ENCODE measurements around the gene XG.

Gene XG

GRCh38 chrX:2823795-2824386 lies 72.1 kb downstream of the XG start:
- no peak for DNase-seq

GRCh38 chrX:2824886-2825285 lies 73.0 kb downstream of the XG start:
- no peak for DNase-seq

- no peak for DNase-seq
Measured at GRCh38 chrX:2828344-2828958, 76.6 kb downstream of the XG start, which contains the start of gene GYG2. GYG2 (plus strand) TSS chrX:2828930; CDS start chrX:2830189, 1,259 bp downstream.

- no peak for DNase-seq
Measured at GRCh38 chrX:2828959-2829411, 77.1 kb downstream of the XG start.

- no peak for DNase-seq
Measured at GRCh38 chrX:2829469-2830246, 77.8 kb downstream of the XG start.

DNA sequence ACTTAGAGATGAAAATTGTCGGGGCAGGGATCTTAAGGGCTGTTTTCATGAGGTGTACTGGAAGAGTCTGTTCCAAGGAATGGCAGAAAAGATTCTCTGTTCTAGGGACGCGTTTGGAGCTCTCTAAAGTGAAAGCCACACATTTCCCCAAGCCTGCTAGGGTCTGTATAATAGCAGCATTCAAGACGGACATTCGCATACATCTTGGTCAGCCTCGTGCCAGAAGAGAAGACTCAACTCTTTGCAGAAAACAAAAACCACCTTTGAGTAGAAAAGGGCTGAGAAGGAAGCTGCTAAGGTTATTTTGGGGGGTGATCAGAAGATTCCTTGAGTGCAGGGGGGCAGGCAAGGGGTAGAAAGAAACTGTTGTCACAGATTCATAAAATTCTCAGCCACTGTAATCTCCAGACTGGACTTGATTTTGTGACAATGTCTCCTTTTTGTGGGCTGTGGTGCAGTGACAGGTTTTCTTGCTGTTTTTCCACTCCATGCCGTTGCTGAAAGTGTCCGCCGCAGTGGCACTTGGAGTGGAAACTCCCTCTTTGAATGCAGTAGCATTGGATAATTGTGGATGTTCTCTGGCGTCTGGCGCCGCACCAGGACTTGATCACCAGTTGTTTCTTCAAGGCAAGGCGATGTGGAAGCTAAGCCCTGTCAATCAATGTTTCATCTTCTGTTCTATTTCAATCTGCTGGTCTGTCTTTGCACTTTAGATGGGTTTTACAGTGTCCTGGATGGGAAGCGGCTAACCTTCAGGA lies 79.8 kb downstream of the XG start:
- DNase-seq = no peak

GRCh38 chrX:2837961-2838360 lies 86.1 kb downstream of the XG start:
- DNase-seq = no peak

DNA sequence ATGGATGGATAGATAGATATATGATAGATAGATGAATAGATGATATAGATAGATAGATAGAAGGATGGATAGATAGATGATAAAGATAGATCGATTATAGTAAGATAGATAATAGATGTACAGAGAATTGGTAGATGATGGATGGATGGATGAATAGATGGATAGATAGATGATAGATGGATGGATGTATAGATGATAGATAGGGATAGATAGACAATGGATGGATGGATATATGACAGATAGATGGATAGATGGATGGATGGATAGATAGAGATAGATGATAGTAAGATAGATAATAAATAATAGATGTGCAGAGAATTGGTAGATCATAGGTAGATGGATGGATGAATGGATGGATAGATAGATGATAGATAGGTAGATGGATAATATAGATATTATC lies 89.1 kb downstream of the XG start:
- DNase-seq = no peak

DNA sequence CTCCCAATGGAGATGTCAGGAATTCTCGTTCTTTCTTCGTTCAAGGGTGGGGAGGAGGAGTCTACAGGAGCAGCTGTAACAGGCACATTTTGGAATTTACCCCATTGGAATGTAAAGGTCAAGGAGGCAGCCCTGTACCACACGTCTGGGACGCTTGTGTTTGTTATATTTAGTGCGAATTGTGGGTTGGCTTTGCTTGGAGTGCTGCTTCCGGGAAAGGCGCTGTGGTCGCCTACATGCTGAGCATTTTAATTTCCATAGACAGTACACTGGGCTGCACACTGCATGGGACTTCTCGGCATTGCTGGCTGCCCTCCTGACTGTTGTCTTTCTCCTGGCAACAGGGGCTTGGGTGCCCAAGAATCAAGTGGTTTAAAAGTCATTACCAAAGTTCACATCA lies 89.7 kb downstream of the XG start:
- no peak for DNase-seq

GRCh38 chrX:2846992-2847391 lies 95.2 kb downstream of the XG start:
- no peak for DNase-seq

GRCh38 chrX:2848871-2849301 lies 97.0 kb downstream of the XG start:
- no peak for DNase-seq

DNA sequence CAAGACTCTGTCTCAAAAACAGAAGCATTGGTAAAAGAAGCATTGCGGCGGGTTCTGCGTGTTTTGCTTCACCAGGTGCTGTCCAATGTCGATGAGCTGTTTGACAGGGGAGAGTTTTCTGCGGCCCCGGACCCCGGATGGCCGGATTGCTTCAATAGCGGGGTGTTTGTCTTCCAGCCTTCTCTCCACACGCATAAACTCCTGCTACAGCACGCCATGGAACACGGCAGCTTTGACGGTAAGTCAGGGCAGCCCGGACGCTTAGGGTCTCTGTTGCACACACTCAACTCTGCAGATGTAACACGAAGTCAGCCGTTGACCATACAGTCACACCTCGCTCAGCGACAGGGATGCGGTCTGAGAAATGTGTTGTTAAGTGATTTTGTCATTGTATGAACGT lies 103.1 kb downstream of the XG start:
- no peak for DNase-seq

DNA sequence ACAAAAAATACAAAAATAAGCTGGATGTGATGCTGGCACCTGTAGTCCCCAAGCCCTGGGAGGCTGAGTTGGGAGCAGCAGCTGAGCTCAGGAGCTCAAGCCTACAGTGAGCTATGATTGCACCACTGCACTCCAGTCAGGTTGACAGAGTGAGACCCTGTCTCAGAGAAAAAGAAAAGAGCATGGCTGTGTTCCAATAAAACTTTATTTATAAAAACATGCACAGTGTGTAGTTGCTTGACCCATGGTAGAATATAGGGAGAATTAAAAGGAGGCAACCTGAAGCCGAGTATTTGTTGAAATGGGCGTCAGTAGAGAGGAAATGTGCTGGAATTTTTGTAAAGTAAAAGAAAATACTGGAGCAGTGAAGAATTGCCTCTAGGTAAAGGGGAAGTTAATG lies 103.9 kb downstream of the XG start:
- DNase-seq = no peak

DNA sequence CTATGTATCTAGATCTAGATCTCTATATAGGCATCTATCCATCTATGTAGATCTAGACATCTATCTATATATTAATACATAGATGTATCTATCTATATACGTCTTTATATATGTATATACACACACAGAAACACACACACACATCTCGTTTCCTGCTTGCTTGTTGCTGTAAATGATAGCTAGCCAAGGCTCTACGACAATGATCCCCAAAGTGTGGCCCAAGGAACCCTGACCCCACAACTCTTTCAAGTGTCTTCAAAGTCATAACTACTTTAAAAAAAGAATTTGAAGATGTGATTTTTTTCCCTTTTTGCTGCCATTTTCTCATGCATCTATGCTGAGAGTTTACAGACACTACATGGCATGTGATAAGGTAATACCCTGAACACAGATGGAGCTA lies 105.7 kb downstream of the XG start:
- no peak for DNase-seq

- no peak for DNase-seq
Measured at GRCh38 chrX:2859197-2859797, 107.5 kb downstream of the XG start.

- DNase-seq = no peak
Measured at GRCh38 chrX:2862404-2862803, 110.6 kb downstream of the XG start.

GRCh38 chrX:2863646-2864045 lies 111.8 kb downstream of the XG start:
- DNase-seq = no peak
